K562 (cell line): ENCODE data around the gene RNASEH2C. TPM values are rescaled to one million over a fixed set of nuclear protein-coding genes. Genes with fewer than 3 reads are reported as not detected.

Experiments used
- ELF4 ChIP-seq: fragments of 450-650 bp; formaldehyde crosslinking; IDR thresholded peaks from 2 replicates; pipeline ENCODE4 v1.4.0; 2022; ENCODE audit warnings: missing genetic modification characterization
- MAZ ChIP-seq, 2 experiments: fragments of 450-650 bp in 1 of 2; sonication (generic) in 1 of 2; formaldehyde crosslinking; IDR thresholded peaks in 1 of 2; conservative IDR thresholded peaks in 1 of 2; 2 replicates each; pipeline versions ENCODE4 v1.4.0 to v1.5.0; 2020; ENCODE audit warnings: mild to moderate bottlenecking in 1 of 2, missing genetic modification reagents in 1 of 2
- MYNN ChIP-seq, 2 experiments: sonication (generic); formaldehyde crosslinking in 1 of 2; IDR thresholded peaks; 2 replicates each; pipeline versions ENCODE4 v1.5.0 to v1.6.1; 2016 to 2020; ENCODE audit warnings: antibody characterized with exemption in 1 of 2, missing genetic modification reagents in 1 of 2
- NELFE ChIP-seq: IDR thresholded peaks from 2 replicates; pipeline ENCODE4 v1.6.1; 2011; ENCODE audit warnings: mild to moderate bottlenecking; ENCODE audit not compliant: insufficient read depth, insufficient read length
- NFE2L1 ChIP-seq: fragments of 450-650 bp; IDR thresholded peaks from 2 replicates; pipeline ENCODE4 v1.6.1; 2016; ENCODE audit warnings: missing genetic modification characterization, low read depth, mild to moderate bottlenecking, missing compliant biosample characterization, moderate library complexity, borderline replicate concordance
- SNRNP70 ChIP-seq: fragments of 200-400 bp; formaldehyde crosslinking; optimal IDR thresholded peaks from 2 replicates; pipeline ENCODE3; 2017; ENCODE audit warnings: low read depth, low read length
- TCF7 ChIP-seq: sonication (generic); IDR thresholded peaks from 2 replicates; pipeline ENCODE4 v1.6.1; 2016; ENCODE audit warnings: antibody characterized with exemption, borderline replicate concordance
- ZNF318 ChIP-seq, 2 experiments: fragments of 450-650 bp; IDR thresholded peaks; 2 replicates each; pipeline ENCODE4 v1.6.1; 2016; ENCODE audit warnings: mild to moderate bottlenecking in 2 of 2, borderline replicate concordance in 1 of 2, low read depth in 1 of 2, moderate library complexity in 1 of 2
- ZNF347 ChIP-seq: fragments of 450-650 bp; formaldehyde crosslinking; IDR thresholded peaks from 2 replicates; pipeline ENCODE4 v1.4.0; 2020; ENCODE audit warnings: low read depth, mild to moderate bottlenecking, moderate library complexity
- polyA plus RNA-seq, 8 experiments: library from polyadenylated mRNA; depleted of rRNA in 4 of 8; stranded (reverse) in 5 of 8; unstranded in 3 of 8; fragments of >200 nt; fragmentation: Nextera tagmentation in 2 of 8; fragmentation: Illumina TruSeq in 1 of 8; extraction: Ambion mirVana in 2 of 8; extraction: Trizol in 1 of 8; gene quantifications; 2 replicates each; pipeline versions ENCODE4 v1.2.1 to v1.2.3, GENCODE V29; 2011 to 2014; ENCODE audit warnings: inconsistent platforms in 1 of 8, missing spikeins in 1 of 8
- total RNA-seq, 7 experiments: library from RNA; depleted of rRNA in 6 of 7; stranded (reverse); fragments of >200 nt in 6 of 7; fragmentation: Illumina TruSeq in 2 of 7; extraction: Trizol in 2 of 7; gene quantifications; 2 replicates each; pipeline versions ENCODE4 v1.2.1 to v1.2.3, GENCODE V29; 2011 to 2021; ENCODE audit warnings: low replicate concordance in 1 of 7
- TF ChIP-seq, protein P1 (sequence below): fragments of 250-450 bp; sonication (Bioruptor Pico); IDR thresholded peaks from 2 replicates; pipeline ENCODE4 v1.9.0; 2021; ENCODE audit warnings: mild to moderate bottlenecking
- TF ChIP-seq, protein P2 (sequence below): fragments of 250-450 bp; sonication (Bioruptor Pico); IDR thresholded peaks from 2 replicates; pipeline ENCODE4 v1.8.0; 2022; ENCODE audit warnings: inconsistent platforms, mild to moderate bottlenecking, moderate library complexity, borderline replicate concordance

The RNASEH2C gene
- total and polyA plus RNA-seq, 9 of the 15 experiments (the other 6 are each of a cell fraction or from before 2014, with no cell fraction given) = 5.4 to 78.2 (median 15.6) TPM

GRCh38 chr11:65711785-65712632 is 8.6 kb downstream of the RNASEH2C start, which contains the start of gene KAT5 (continued):
- peak in 1 of 2 experiments; percentile 83; a peak in 1 of 4 replicates for TF ChIP-seq ZNF318 (IDR thresholded peaks at IDR 0.05; ENCODE audit: borderline replicate concordance in 1 of 2, low read depth in 1 of 2)
- TF ChIP-seq NFE2L1 (tag) = no peak
- TF ChIP-seq ZNF347 = no peak
- TF ChIP-seq SNRNP70 = no peak
- peak; percentile 45; the same call in 1 of the 2 replicates for TF ChIP-seq MYNN (IDR thresholded peaks at IDR 0.05)
- no peak for TF ChIP-seq MYNN (CRISPR knock-in tag; IDR thresholded peaks at IDR 0.05)
- TF ChIP-seq ELF4 (CRISPR knock-in tag) = peak; percentile 43; the same call in 1 of the 2 replicates
- TF ChIP-seq, protein P1, sequence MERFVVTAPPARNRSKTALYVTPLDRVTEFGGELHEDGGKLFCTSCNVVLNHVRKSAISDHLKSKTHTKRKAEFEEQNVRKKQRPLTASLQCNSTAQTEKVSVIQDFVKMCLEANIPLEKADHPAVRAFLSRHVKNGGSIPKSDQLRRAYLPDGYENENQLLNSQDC (CRISPR knock-in tag) = 0 out of 2 replicates have a peak, but pooled peaks have one; percentile 40
- TF ChIP-seq MAZ (CRISPR knock-in tag; conservative IDR thresholded peaks at IDR 0.05 in 1 of 2, IDR thresholded peaks at IDR 0.05 in 1 of 2) = peak; percentile 90 to 97
- TF ChIP-seq, protein P2, sequence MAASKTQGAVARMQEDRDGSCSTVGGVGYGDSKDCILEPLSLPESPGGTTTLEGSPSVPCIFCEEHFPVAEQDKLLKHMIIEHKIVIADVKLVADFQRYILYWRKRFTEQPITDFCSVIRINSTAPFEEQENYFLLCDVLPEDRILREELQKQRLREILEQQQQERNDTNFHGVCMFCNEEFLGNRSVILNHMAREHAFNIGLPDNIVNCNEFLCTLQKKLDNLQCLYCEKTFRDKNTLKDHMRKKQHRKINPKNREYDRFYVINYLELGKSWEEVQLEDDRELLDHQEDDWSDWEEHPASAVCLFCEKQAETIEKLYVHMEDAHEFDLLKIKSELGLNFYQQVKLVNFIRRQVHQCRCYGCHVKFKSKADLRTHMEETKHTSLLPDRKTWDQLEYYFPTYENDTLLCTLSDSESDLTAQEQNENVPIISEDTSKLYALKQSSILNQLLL (CRISPR knock-in tag) = peak; percentile 36; the same call in 1 of the 2 replicates
- TF ChIP-seq TCF7 = 0 out of 2 replicates have a peak, but pooled peaks have one; percentile 36
- TF ChIP-seq NELFE = no peak
